Fibroblast of lung (primary cell): ENCODE results near the gene IP6K3. TPM values are rescaled to one million over a fixed set of nuclear protein-coding genes. Genes with fewer than 3 reads are reported as not detected.

Source experiments
- DNase-seq, 2 donors: peaks; one replicate each; pipeline versions ENCODE4 v3.0.0 to v3.0.0-alpha.2; 2010; ENCODE audit warnings: low read depth in 2 of 2
- H2AFZ ChIP-seq: 2 replicates; pipeline ENCODE4 v1.5.1; 2012; ENCODE audit warnings: low read length, control low read depth, inconsistent platforms
- H3K27ac ChIP-seq: 2 replicates; pipeline ENCODE4 v1.5.1; 2011; ENCODE audit warnings: low read length, control low read depth; ENCODE audit not compliant: insufficient read depth
- H3K27me3 ChIP-seq: 2 replicates; pipeline ENCODE4 v1.5.1; 2011; ENCODE audit warnings: mild to moderate bottlenecking, low read length; ENCODE audit not compliant: control insufficient read depth, insufficient read depth
- H3K36me3 ChIP-seq: 2 replicates; pipeline ENCODE4 v1.5.1; 2011; ENCODE audit warnings: low read length; ENCODE audit not compliant: control insufficient read depth, insufficient read depth
- H3K4me1 ChIP-seq: 2 replicates; pipeline ENCODE4 v1.5.1; 2011; ENCODE audit warnings: low read length; ENCODE audit not compliant: control insufficient read depth, insufficient read depth; ENCODE audit errors: extremely low read depth
- H3K4me2 ChIP-seq: 2 replicates; pipeline ENCODE4 v1.5.1; 2011; ENCODE audit warnings: low read length, control low read depth; ENCODE audit not compliant: insufficient read depth; ENCODE audit errors: extremely low read depth
- H3K4me3 ChIP-seq, 4 experiments: fragments of 200-600 bp in 1 of 4; sonication (generic) in 1 of 4; replicated peaks in 1 of 4; 2 replicates each; pipeline ENCODE4 v1.5.1; 2011 to 2016; ENCODE audit warnings: low read length in 4 of 4, low read depth in 3 of 4, mild to moderate bottlenecking in 3 of 4, control low read depth in 2 of 4, inconsistent platforms in 1 of 4, mixed read lengths in 1 of 4; ENCODE audit not compliant: insufficient read depth in 1 of 4; ENCODE audit errors: control extremely low read depth in 1 of 4
- H3K79me2 ChIP-seq: 2 replicates; pipeline ENCODE4 v1.5.1; 2012; ENCODE audit warnings: mild to moderate bottlenecking, low read length, inconsistent platforms; ENCODE audit not compliant: control insufficient read depth, insufficient read depth
- H3K9ac ChIP-seq: 2 replicates; pipeline ENCODE4 v1.5.1; 2011; ENCODE audit warnings: mild to moderate bottlenecking, low read length, control low read depth; ENCODE audit not compliant: insufficient read depth
- H3K9me3 ChIP-seq: 2 replicates; pipeline ENCODE4 v1.5.1; 2012; ENCODE audit warnings: low read depth, low read length; ENCODE audit not compliant: control insufficient read depth, insufficient read depth
- H4K20me1 ChIP-seq: 2 replicates; pipeline ENCODE4 v1.5.1; 2011; ENCODE audit warnings: low read length; ENCODE audit not compliant: control insufficient read depth, insufficient read depth; ENCODE audit errors: extremely low read depth
- EZH2 ChIP-seq: IDR thresholded peaks from 2 replicates; pipeline ENCODE4 v1.5.1; 2012; ENCODE audit warnings: low read length, control low read depth, mild to moderate bottlenecking; ENCODE audit errors: missing control alignments
- polyA plus RNA-seq, 2 donors: library from polyadenylated mRNA; depleted of rRNA in 1 of 2; stranded (reverse) in 1 of 2; unstranded in 1 of 2; fragments of >200 nt; gene quantifications; 2 replicates each; pipeline ENCODE4 v1.2.1, GENCODE V29; 2011 to 2012; ENCODE audit warnings: missing spikeins in 1 of 2
- total RNA-seq: library from RNA; depleted of rRNA; stranded (reverse); fragments of >200 nt; gene quantifications from 2 replicates; pipeline ENCODE4 v1.2.1, GENCODE V29; 2014
- TF ChIP-seq, protein P1 (sequence below), 2 donors: IDR thresholded peaks in 1 of 2; conservative IDR thresholded peaks in 1 of 2; 1 replicate in 1 of 2; 2 replicates in 1 of 2; pipeline ENCODE4 v1.5.1; 2011 to 2012; ENCODE audit warnings: low read length in 2 of 2, control low read depth in 1 of 2, inconsistent platforms in 1 of 2, low read depth in 1 of 2, mild to moderate bottlenecking in 1 of 2

The IP6K3 gene
- total and polyA plus RNA-seq, 2 donors (not counting 1 experiment from before 2014, with no cell fraction given) = 0.84 to 5.4 TPM

DNA sequence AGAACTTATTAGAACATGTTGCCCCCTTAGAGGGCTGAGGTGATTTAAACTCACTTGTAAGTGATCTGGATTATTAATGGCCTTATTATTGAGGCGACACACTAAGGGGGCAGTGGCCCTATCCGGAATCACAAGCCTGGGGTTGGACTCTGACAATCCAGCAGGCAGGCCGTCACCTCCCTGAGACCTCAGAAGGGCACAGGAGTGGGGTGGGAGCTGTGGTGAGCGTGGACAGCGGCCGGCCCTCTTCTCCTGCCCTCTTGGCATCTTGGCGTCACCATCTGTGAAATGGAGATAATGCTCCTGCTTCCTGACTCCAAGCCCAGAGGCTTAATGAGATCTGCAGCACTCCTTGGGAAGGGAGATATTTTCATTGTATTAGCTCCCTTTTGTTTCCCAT, 19.6 kb downstream of the IP6K3 start:
- Histone ChIP-seq H3K9ac (no peak overlapping the region), H2AFZ (no peak overlapping the region), H3K27me3 (peaks cover 21% of the 10 kb centered on the region), H3K4me3 (no peak overlapping the region), H3K27ac (no peak overlapping the region), H3K36me3 (no peaks in the 10 kb centered on the region), H3K4me1 (no peaks in the 10 kb centered on the region), H3K4me2 (no peak overlapping the region), H4K20me1 (no peaks in the 10 kb centered on the region), H3K79me2 (no peaks in the 10 kb centered on the region), H3K9me3 (no peaks in the 10 kb centered on the region)
- DNase-seq = no peak
- TF ChIP-seq EZH2 = no peak
- TF ChIP-seq, protein P1, sequence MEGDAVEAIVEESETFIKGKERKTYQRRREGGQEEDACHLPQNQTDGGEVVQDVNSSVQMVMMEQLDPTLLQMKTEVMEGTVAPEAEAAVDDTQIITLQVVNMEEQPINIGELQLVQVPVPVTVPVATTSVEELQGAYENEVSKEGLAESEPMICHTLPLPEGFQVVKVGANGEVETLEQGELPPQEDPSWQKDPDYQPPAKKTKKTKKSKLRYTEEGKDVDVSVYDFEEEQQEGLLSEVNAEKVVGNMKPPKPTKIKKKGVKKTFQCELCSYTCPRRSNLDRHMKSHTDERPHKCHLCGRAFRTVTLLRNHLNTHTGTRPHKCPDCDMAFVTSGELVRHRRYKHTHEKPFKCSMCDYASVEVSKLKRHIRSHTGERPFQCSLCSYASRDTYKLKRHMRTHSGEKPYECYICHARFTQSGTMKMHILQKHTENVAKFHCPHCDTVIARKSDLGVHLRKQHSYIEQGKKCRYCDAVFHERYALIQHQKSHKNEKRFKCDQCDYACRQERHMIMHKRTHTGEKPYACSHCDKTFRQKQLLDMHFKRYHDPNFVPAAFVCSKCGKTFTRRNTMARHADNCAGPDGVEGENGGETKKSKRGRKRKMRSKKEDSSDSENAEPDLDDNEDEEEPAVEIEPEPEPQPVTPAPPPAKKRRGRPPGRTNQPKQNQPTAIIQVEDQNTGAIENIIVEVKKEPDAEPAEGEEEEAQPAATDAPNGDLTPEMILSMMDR (conservative IDR thresholded peaks at IDR 0.05 in 1 of 2, IDR thresholded peaks at IDR 0.05 in 1 of 2; ENCODE audit: low read depth in 1 of 2, low read length in 2 of 2) = no peak

DNA sequence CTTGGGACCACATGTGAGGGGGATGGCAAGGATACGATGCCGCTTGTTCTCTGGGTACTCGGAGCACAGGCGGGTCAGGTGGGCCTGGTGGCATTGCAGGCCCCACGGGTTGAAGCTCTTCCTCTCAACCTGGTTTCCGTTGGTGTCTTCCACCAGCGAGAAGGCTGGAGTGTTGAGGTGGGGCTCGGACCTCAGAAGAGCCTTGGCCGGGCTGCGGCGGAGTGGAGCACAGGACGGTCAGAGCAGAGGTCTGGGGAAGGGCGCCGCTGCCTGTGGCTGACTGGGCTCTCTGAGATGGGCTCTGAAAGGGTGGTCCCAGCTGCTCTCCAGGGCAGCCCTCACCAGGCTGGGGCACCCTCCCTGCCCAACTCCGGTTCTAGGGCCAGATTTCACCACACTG, 20.0 kb downstream of the IP6K3 start:
- Histone ChIP-seq H3K4me3 (no peak overlapping the region), H3K79me2 (no peaks in the 10 kb centered on the region), H4K20me1 (no peaks in the 10 kb centered on the region), H2AFZ (no peak overlapping the region), H3K27me3 (peaks cover 24% of the 10 kb centered on the region), H3K36me3 (no peaks in the 10 kb centered on the region), H3K27ac (no peak overlapping the region), H3K9ac (no peak overlapping the region), H3K4me1 (no peaks in the 10 kb centered on the region), H3K4me2 (no peak overlapping the region), H3K9me3 (no peaks in the 10 kb centered on the region)
- TF ChIP-seq, protein P1 (conservative IDR thresholded peaks at IDR 0.05 in 1 of 2, IDR thresholded peaks at IDR 0.05 in 1 of 2; ENCODE audit: low read depth in 1 of 2, low read length in 2 of 2) = no peak
- no peak for TF ChIP-seq EZH2
- DNase-seq = no peak

DNA sequence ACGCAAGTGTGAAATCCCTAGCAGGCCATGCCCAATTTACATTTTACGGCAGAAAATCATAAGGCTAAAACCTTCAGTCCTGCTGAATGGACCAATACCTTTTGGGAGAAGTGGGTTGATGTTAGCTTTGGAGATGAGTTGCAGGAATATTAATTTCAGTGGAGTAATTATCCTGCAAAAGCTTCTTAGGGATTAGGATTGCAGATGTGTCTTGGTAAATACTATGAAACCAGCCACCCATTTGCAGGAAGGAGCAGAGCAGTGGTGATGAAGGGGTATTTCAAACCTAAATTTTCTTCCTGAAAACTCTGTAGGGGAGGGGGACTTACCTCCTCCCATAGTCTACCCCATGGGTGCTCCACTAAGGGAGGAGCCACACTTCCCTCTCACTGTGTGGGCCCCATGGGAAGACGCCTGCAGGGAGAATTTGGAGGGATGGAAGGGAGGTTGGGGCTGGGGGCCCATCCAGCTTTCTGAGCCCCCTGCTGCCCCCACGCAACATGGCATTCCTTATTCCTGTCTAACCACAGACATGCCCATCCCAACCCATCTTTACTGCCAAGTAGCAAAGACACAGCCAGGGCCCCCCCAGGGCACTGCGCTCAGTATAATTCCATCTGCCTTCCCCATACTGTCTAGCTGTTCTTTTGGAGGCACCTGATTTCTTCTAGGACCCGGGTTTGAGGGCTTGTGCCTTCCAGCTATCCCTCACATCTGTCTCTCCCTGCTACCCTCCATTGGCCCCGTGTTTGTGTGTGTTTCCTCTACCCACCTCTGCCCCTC, 20.6 kb downstream of the IP6K3 start:
- Histone ChIP-seq H3K9me3 (no peaks in the 10 kb centered on the region), H3K79me2 (no peaks in the 10 kb centered on the region), H3K27ac (no peak overlapping the region), H3K9ac (no peak overlapping the region), H3K27me3 (peaks cover 24% of the 10 kb centered on the region), H3K36me3 (no peaks in the 10 kb centered on the region), H3K4me2 (no peak overlapping the region), H2AFZ (no peak overlapping the region), H3K4me3 (no peak overlapping the region), H3K4me1 (no peaks in the 10 kb centered on the region), H4K20me1 (no peaks in the 10 kb centered on the region)
- no peak for DNase-seq
- TF ChIP-seq, protein P1 (conservative IDR thresholded peaks at IDR 0.05 in 1 of 2, IDR thresholded peaks at IDR 0.05 in 1 of 2; ENCODE audit: low read depth in 1 of 2, low read length in 2 of 2) = no peak
- no peak for TF ChIP-seq EZH2
